ENCODE results near the gene TUBB. TPM values are rescaled to one million over a fixed set of nuclear protein-coding genes. Genes with fewer than 3 reads are reported as not detected.
A peak's percentile ranks its signal among the peaks of the same experiment; 100 is the strongest.

Gene TUBB
- total RNA-seq, 3 donors from 2014 or later: 189 to 269 (median 212) TPM

DNA sequence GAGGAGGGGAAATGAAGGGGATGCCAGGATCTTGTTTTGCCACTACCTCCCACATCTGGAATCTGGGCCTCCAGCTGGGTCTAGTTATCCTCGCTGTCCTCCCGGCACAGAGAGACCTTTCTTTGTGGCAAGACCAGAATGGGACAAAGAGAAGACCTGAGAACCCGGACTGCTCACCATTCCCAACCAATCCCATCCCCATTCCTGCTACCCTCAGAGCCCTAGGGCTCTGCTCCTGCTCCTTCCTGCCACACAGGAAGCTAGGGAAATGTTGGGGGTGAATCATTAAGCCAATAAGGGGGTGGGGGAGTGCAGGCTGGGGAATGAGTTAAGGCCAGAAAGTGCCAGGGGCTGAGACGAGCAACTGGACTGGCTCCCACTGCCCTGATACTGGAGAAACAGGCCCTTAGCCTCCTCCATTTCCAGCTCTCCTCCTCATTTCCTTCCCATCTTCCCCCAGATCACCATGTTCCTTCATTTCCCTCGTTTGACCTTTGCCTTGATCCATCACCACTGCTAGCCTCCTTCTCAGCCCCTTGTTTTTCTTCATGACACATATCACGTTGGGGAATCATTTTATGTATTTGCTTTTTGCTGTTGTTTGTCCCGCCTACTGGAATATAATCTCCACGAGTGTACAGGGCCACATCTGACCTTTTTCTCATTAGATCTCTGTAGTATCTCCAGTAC, 28.8 kb downstream of the TUBB start:
- Histone ChIP-seq H3K27ac (peak overlapping the region; percentile 68 to 97), H3K4me3 (no peak overlapping the region), H3K36me3 (no peaks in the 10 kb centered on the region), H3K27me3 (no peaks in the 10 kb centered on the region), H3K9me3 (no peaks in the 10 kb centered on the region), H3K4me1 (peaks cover 0 to 36% of the 10 kb centered on the region in 2 donors)
- TF ChIP-seq POLR2A (IDR thresholded peaks at IDR 0.05): no peak
- TF ChIP-seq POLR2AphosphoS5 (IDR thresholded peaks at IDR 0.05): no peak
- TF ChIP-seq, protein P1, sequence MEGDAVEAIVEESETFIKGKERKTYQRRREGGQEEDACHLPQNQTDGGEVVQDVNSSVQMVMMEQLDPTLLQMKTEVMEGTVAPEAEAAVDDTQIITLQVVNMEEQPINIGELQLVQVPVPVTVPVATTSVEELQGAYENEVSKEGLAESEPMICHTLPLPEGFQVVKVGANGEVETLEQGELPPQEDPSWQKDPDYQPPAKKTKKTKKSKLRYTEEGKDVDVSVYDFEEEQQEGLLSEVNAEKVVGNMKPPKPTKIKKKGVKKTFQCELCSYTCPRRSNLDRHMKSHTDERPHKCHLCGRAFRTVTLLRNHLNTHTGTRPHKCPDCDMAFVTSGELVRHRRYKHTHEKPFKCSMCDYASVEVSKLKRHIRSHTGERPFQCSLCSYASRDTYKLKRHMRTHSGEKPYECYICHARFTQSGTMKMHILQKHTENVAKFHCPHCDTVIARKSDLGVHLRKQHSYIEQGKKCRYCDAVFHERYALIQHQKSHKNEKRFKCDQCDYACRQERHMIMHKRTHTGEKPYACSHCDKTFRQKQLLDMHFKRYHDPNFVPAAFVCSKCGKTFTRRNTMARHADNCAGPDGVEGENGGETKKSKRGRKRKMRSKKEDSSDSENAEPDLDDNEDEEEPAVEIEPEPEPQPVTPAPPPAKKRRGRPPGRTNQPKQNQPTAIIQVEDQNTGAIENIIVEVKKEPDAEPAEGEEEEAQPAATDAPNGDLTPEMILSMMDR (IDR thresholded peaks at IDR 0.05): no peak
- intact Hi-C loops (cut with DNase I; ENCODE audit: low total_unique reads): no loop called here
- peak in 1 of 2 donors; percentile 55 for DNase-seq (ENCODE audit: low spot score in 2 of 2)

- TF ChIP-seq POLR2A (IDR thresholded peaks at IDR 0.05) (no peak), POLR2AphosphoS5 (IDR thresholded peaks at IDR 0.05) (no peak)
- TF ChIP-seq, protein P1 (IDR thresholded peaks at IDR 0.05): no peak
- intact Hi-C loops (cut with DNase I; ENCODE audit: low total_unique reads): no loop called here
- H3K27ac ChIP-seq: peak overlapping the region; percentile 68 to 97
- no peaks in the 10 kb centered on the region for H3K36me3 ChIP-seq
- DNase-seq (ENCODE audit: low spot score in 2 of 2): no peak
- H3K4me1 ChIP-seq: peaks cover 0 to 36% of the 10 kb centered on the region in 2 donors
- no peak overlapping the region for H3K4me3 ChIP-seq
- no peaks in the 10 kb centered on the region for H3K9me3 ChIP-seq
- no peaks in the 10 kb centered on the region for H3K27me3 ChIP-seq
These were observed 29.6 kb downstream of the TUBB start for GRCh38 chr6:30749554-30750378.

DNA sequence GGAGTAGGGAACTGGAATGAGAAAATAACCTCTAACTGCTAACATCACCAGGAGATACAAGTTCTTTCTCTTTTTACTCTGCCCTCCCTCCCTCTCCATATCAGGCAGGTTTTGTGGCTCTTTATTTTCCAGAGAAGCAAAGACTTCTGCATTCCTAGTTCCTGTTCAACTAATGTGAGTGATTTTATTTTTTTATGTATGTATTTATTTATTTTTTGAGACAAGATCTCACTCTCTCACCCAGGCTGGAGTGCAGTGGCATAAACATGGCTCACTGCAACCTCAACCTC, 30.2 kb downstream of the TUBB start:
- H3K36me3 ChIP-seq: no peaks in the 10 kb centered on the region
- peak overlapping the region; percentile 68 to 97 for H3K27ac ChIP-seq
- intact Hi-C loops (cut with DNase I; ENCODE audit: low total_unique reads): no loop called here
- peaks cover 0 to 36% of the 10 kb centered on the region in 2 donors for H3K4me1 ChIP-seq
- no peak for DNase-seq (ENCODE audit: low spot score in 2 of 2)
- H3K4me3 ChIP-seq: no peak overlapping the region
- no peak for TF ChIP-seq POLR2AphosphoS5 (IDR thresholded peaks at IDR 0.05)
- TF ChIP-seq POLR2A (IDR thresholded peaks at IDR 0.05): no peak
- TF ChIP-seq, protein P1 (IDR thresholded peaks at IDR 0.05): no peak
- H3K27me3 ChIP-seq: no peaks in the 10 kb centered on the region
- no peaks in the 10 kb centered on the region for H3K9me3 ChIP-seq

DNA sequence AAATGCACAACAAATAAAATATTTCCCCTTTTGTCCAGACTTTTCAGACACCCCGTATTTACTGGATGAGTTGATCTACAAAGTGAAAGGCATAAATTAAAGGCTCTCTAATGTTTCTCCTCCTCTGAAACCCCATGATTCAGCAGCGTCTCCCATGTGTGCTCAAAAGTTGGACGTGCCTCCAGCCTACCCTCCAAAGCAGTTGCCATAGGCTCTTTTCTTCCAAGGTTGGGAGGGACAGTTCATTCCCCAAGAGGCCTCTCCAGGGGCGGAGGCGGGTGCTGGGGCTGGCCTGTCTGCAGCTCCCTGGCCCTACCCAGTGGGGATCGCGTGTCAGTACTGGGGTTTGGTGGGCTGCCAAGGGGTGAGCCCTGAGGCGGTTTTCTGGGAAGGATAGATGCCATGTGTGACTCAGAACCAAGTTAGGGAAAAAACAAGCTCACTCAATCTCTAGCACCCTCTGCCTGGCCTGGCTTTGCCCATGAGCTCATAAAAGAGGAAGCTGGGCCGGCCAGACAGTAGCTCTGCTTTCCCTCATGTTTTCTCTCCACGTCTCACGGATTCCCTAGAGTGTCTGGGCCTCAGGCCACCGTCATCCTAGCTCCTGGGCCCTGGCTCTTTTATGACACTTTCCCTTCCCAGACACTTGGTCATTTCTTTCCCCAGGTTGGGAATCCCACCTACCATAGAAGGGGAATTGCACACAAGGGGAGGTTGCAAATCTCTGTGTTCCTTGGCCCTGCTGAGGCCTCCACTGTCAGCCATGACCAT, 32.2 kb downstream of the TUBB start:
- TF ChIP-seq POLR2AphosphoS5 (IDR thresholded peaks at IDR 0.05): peak; percentile 62 to 82 (median 71)
- TF ChIP-seq, protein P1 (IDR thresholded peaks at IDR 0.05): no peak
- DNase-seq (ENCODE audit: low spot score in 2 of 2): peak; percentile 97 to 98
- Histone ChIP-seq H3K27ac (peak overlapping the region; percentile 88 to 97), H3K9me3 (no peaks in the 10 kb centered on the region), H3K4me1 (peaks cover 0 to 40% of the 10 kb centered on the region in 2 donors), H3K36me3 (no peaks in the 10 kb centered on the region), H3K4me3 (no peak overlapping the region), H3K27me3 (no peaks in the 10 kb centered on the region)
- intact Hi-C loops (cut with DNase I; ENCODE audit: low total_unique reads): no loop called here
